GM19395 (cell line): ENCODE measurements around the gene TBXAS1.
"Not testable (repeated sequence)": the region's sequence is repeated elsewhere in the genome, so short reads cannot be mapped to it uniquely, and the experiment has no call there.

Source experiments
- ATAC-seq: cut with Tn5 transposase; IDR thresholded peaks from one replicate; pipeline ENCODE4 v1.9.1; 2021; ENCODE audit warnings: mild to moderate bottlenecking, moderate library complexity; ENCODE audit not compliant: unreplicated experiment

The TBXAS1 gene

DNA sequence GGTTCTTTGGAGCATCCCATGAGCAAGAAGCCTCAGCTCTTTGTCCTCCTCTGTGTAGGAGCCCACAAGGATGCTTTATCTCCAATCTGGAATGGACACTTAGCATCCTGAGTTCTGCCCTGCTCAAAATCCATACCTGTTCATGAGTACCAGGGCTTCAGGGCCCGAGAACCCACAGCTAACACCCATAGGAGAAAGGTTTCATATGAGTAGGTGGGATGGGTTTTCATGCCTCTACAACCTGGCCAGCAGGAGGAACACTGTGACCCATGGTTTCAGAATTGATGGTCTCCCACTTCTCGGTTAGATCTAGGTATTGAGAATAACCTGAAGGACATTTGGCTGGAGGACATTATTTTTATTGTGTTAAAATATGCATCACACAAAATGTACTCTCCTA is 57.8 kb downstream of the TBXAS1 start:
- ATAC-seq, result no peak

- no peak for ATAC-seq
Measured at GRCh38 chr7:139887992-139888481, 59.0 kb downstream of the TBXAS1 start.

DNA sequence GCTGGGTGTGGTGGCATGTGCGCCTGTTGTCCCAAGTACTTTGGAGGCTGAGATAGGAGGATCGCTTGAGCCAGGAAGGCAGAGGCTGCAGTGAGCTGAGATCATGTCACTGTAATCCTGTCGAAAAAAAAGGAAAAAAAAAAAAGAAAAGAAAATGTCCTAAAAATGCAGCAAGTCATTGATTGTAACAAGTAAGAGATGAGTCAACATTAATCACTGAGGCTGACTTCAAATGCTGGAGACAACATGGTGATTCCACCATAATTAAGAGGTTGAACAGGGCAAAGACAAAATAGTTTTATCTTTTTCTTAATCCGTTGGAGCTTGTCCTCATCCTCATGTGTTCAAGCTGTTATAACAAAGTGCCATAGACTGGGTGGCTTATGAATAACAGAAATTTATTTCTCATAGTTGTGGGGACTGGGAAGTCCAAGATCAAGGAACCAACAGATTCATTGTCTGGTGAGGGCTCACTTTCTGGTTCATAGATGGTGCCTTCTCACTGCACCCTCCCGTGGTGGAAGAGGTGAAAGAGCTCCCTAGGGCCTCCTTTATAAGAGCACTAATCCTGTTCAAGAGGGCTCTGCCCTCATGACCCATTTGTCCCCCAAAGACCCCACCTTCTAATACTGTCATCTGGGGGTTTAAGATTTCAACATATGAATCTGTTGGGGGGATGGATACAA is 60.3 kb downstream of the TBXAS1 start:
- ATAC-seq, result no peak

DNA sequence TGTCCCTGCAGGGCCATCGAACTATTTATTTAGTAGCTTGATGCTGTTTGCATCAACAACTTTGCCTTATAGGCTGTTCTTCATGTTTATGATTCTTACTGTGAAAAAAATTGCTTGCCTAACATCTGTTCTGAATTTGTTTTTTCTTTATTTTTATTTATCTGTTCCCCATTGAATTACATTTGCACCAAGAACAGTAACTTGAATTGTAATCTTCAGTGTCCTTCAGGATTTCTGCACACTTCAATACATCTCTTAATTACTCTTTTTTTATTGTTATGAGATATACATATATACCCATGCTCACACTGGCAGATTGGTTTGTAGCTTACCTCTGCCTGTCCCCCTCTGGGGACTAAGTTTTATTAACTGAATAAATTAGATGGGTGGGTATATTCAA is 64.4 kb downstream of the TBXAS1 start:
- ATAC-seq, result no peak

GRCh38 chr7:139893999-139894398 is 64.9 kb downstream of the TBXAS1 start:
- ATAC-seq, result no peak

GRCh38 chr7:139895141-139895829 is 66.2 kb downstream of the TBXAS1 start:
- ATAC-seq, result no peak

DNA sequence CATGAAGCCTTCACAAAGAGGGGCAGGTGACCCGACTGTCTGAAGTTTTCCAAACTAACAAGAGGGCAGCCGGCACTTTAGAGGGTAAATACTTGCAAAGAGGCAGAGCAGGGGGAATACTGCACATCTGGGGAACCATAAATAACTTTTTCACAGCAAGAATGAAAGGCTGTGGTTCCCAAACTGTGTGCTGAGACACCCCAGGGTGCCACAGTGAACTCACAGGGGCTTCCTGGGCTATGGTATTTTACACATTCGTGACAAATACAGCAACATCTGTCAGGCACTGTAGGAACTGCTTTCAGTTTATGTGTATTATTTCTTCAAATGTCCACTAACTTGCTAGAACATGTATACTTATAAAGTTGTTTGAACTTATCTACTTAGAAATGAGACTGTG is 67.2 kb downstream of the TBXAS1 start:
- ATAC-seq, result no peak

- ATAC-seq, result no peak
Measured at GRCh38 chr7:139896831-139897230, 67.8 kb downstream of the TBXAS1 start.

DNA sequence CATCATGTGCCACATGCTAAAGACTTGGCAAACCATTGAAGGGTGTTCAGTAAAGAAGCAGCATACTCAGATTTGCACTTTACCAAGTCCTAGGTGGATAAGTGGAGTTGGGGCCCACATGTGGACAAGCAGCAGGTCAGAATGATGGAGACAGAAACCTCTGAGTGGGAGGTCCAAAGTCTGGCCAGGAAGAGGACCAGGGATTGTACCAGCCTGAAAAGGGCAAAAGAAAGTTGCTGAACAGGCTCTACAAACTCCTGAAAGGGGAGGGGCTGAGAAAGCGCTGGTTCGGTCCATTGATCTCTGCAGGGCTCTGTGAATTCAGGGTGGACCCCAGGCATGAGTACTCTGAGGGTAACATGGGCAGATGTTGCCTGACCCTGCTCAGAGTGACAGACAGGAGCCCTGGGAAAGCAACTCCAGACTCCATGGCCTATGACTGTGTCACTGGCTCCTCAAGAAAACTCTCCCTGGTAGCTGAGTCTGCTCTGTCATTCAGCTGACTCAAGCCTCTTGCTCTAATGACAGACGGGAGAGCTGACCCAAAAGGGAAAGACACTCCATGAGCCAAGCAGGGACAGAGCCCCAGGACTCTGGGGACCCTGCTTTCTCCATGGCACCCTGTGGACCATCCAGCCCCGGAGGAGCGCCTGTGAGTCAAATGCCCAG is 68.5 kb downstream of the TBXAS1 start:
- ATAC-seq, result no peak

DNA sequence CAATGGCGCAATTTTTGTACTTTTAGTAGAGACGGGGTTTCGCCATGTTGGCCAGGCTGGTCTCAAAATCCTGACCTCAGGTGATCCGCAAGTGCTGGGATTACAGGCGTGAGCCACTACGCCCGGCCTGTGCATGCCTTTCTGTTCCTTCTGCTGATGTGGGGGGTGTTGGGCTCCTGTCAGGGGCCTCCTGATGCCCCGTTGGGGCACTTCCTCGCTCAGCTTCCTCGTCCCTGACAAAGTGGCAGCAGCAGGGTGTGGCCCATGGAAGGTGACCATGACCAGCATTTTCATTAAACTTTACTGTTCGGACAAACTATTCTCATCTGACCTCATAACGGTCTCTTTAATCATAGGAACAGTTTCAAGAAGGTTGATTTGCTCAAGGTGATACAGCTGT is 69.4 kb downstream of the TBXAS1 start:
- no peak for ATAC-seq

- ATAC-seq, result no peak
Measured at GRCh38 chr7:139899328-139899955, 70.4 kb downstream of the TBXAS1 start.

DNA sequence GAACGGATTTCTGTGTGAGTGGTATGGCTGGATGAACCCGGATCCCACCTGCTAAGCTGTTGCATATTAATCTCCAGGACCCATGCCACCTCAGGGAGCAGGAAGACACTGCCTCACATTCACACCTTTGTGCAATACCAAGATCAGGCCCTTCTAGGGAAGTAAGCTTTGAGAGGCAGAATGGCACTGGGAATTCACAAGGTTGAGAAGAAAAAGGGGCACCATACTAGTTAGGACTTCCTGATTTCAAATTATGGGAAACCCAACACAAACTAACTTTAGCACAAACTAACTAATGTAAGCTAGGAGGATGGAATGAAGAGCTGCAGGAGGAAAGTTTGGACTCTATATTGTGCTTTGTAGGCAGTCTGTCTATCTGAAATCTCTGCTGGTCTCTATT is 71.3 kb downstream of the TBXAS1 start:
- no peak for ATAC-seq

DNA sequence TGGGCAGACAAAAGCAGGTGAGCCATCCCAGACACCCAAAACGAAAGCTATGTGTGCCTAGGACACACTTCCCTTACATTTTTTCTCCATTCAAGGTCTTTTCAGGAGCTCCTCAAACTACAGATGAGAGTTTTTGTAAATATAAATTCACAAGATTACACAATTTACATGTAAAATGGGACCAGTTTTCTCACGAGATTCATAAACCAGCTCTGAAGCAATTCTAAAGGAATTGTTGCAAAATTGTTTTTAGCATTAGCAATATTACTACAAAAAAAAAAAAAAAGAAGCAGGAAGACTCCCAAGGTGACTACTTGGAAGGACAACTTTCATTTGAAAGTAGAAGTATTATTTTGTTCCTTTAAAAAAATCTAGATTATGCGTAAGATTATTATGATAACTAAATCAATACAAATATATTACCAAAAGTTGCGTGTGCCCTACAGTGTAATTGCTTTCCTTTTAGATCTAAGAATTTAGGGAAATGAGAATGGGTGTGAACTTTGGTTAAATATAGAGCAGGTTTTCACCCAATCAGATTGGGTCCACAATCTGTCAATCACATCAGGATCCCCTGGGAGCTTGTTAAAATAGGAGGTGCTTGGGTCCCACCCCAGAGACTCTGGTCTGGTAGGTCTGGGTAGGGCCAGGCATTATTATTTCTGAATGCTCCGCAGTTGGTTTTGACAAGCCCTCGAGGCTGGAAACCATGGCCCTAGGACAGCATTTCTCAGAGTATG is 72.2 kb downstream of the TBXAS1 start:
- no peak for ATAC-seq

GRCh38 chr7:139901901-139902300 is 72.8 kb downstream of the TBXAS1 start:
- no peak for ATAC-seq

GRCh38 chr7:139902436-139903102 is 73.5 kb downstream of the TBXAS1 start:
- no peak for ATAC-seq

- not testable (repeated sequence) for ATAC-seq
Measured at GRCh38 chr7:139903103-139903477, 74.0 kb downstream of the TBXAS1 start.

GRCh38 chr7:139906879-139907278 is 77.8 kb downstream of the TBXAS1 start:
- no peak for ATAC-seq

DNA sequence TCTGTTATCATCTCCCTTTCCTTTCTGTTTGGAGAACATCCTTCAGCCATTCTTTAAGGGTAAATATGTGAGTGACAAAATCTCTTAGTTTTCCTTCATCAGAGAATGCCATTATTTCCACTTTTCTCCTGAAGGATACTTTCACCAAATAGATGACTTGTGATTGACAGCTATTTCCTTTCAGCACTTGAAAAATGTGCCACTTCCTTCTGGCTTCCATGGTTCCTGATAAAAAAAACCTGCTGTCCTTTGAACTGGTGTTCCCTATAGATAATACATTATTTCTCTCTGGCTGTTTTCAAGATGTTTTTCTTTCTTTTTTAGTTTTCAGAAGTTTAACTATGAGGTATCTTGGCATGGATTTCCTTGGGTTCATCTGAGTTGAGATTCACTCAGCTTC is 79.7 kb downstream of the TBXAS1 start:
- no peak for ATAC-seq

DNA sequence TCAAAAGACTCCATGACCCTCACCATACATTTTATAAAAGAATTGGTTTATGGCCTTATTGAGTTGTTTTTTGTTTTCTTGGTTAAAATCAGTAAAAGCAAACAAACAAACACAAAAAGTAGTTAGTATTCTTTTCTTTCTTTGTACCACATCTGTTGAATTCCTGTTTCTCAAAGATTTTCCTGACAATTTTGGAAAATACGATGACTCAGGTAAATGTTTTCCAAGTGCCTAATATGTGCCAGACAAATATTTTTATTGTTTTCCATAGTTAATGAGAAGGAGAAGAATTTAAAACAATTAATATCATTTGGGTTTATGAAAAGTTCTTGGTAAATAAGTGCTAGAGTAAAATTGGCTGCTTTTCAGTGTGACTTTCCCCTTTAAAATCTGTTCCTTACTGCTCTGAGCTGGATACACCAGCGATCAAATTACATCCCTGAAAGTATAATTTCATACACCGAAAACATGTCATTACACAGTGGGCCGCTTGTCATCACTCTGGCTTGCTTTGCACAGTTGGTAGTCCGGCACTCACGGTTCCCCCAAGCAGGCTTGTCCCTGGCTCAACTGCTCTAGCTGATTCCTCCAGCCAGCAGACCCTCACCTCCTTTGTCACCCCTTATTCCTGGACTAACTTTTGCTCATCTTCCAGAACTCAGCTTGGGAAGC is 80.5 kb downstream of the TBXAS1 start:
- ATAC-seq, result no peak
